HG03139 (cell line): ENCODE measurements around the gene LTC4S.
"Not testable (repeated sequence)": the region's sequence is repeated elsewhere in the genome, so short reads cannot be mapped to it uniquely, and the experiment has no call there.

Source experiments
- ATAC-seq: cut with Tn5 transposase; IDR thresholded peaks from one replicate; pipeline ENCODE4 v1.9.1; 2021; ENCODE audit not compliant: unreplicated experiment

LTC4S gene, protein sequence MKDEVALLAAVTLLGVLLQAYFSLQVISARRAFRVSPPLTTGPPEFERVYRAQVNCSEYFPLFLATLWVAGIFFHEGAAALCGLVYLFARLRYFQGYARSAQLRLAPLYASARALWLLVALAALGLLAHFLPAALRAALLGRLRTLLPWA

DNA sequence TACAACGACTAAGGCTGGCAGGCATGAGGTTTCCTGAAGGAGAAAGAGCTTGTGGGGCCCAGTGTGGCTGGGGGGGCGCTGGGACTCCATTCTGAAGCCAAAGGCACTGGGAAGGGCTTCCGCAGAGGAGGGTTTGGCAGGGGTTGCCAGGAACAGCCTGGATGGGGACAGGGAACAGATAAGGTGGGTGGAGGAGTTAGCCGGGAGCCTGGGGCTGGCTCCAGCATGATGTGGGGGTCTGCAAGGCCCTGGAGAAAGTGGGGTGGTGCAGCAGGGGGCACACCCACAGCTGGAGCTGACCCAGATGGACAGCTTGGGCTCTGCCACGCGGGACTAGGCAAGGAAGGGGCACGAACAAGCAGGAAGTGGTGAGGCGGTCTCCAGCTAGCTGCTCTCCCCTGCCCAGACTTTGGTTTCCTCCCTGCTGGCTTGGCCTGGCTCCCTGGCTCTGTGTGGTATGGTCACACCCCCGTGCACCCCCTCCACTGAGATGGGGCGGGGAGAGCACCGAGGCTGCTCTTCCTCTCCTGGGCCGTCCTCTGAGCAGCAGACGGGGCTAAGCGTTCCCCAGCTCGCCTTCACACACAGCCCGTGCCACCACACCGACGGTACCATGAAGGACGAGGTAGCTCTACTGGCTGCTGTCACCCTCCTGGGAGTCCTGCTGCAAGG is at the start of gene LTC4S:
TSS of gene LTC4S (plus strand) at position 519 of the 672 bp plus-strand sequence. CDS start at position 614, 95 bp downstream.
- no peak for ATAC-seq

GRCh38 chr5:179744106-179744505 is 49.7 kb upstream of the LTC4S start:
- ATAC-seq: not testable (repeated sequence)

GRCh38 chr5:179746872-179747271 is 46.9 kb upstream of the LTC4S start:
- no peak for ATAC-seq

GRCh38 chr5:179747811-179748210 is 46.0 kb upstream of the LTC4S start:
- no peak for ATAC-seq

- no peak for ATAC-seq
These were observed 43.8 kb upstream of the LTC4S start for GRCh38 chr5:179749857-179750508.

- no peak for ATAC-seq
These were observed 39.8 kb upstream of the LTC4S start for GRCh38 chr5:179753971-179754370.

GRCh38 chr5:179755022-179755421 is 38.8 kb upstream of the LTC4S start:
- no peak for ATAC-seq

- no peak for ATAC-seq
These were observed 34.8 kb upstream of the LTC4S start for GRCh38 chr5:179758955-179759354.

DNA sequence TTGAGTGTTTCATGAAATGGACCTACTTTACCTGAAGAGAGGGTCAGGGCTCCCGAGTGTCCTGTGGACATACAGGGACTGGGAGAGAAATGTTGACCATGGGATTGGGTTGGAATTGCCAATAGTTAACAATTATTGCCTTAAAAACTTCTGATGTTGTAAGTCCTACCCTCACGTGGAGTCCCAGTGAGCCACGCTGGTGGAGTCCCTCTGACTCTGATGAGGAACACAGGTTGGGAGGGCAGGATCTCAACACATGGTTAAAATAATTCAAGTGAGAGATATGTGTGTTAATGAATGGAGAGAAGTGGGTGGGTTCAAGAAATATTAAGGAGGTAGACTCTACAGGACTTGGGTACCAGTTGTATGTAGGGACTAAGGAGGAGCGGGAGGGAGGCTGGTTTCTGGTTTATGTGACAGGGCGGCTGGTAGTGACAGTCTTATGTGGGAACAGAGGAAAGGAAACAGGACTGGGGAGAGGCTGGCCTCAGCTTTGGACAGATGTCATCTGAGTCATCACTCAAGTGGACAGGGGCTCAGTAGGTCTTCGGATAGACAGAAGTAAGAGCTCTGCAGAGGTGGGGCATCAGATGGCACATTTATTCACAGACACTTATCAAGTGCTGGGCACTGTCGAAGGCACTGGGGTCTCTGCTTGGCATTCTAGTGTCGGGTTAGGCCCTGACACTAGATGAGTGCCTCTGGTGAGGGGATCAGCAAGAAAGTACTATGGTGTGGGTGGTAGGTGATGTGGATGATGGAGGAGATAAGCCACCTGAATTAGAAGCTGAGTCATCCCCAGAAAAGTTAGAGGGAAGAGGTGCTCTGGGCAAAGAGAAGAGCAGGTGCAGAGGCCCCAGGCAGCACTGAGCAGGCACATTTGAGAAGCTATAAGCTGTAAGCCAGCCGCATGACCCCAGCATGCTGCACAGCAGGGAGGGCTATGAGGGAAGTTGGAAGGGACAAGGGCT is 33.9 kb upstream of the LTC4S start:
- ATAC-seq: no peak

GRCh38 chr5:179762079-179762780 is 31.6 kb upstream of the LTC4S start:
- no peak for ATAC-seq

GRCh38 chr5:179762781-179763176 is 31.0 kb upstream of the LTC4S start:
- ATAC-seq: no peak

DNA sequence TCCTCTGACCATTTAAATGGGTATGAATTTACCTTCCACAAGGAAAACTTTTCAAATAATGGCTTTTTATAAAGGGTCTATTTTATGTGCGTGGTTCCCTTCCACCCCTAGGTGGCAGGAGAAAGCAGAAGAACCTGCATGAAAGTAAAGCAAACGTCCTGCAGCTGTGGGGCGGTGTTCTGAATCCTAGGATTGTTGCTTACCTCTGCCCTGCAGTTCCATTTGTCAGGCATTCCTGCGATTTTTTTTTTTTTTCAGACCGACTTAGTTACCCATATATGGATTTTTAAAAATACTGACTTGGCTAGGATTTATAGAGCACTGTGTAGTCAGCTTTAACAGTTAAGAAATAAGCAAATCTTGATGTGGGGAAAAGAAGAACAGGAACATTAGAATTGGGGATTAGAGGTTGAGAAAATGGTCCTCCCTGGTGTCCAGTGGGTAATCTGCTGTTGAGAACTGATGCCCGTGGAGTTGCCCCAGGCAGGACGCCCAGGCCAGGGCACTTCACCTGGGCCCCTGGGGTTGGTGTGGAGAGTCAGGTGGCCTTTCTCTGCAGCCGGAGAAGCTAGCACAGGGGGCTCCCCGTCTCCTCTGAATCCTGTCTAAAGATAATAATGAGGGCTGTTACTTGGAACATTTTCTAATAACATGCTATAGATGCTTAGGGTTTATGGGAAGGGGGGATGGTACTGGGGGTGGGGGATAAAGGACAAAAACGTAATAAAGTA is 30.4 kb upstream of the LTC4S start:
- no peak for ATAC-seq

DNA sequence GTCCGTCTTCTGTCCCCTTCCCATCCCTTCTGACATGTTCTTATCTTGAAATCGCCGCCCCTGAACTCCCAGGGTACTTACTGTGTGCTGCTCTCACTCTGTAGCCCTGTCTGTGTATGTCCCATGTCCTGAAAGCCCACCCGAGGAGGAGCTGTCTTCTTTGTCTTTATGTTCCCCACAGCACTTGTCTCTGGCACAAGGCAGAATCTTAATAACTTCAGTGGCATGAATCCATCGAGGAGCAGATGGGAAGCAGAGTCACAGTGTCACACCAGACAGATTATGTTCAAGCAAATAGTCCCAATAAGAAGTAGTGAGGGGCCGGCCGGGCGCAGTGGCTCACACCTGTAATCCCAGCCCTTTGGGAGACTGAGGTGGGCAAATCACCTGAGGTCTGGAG is 29.7 kb upstream of the LTC4S start:
- ATAC-seq: no peak

DNA sequence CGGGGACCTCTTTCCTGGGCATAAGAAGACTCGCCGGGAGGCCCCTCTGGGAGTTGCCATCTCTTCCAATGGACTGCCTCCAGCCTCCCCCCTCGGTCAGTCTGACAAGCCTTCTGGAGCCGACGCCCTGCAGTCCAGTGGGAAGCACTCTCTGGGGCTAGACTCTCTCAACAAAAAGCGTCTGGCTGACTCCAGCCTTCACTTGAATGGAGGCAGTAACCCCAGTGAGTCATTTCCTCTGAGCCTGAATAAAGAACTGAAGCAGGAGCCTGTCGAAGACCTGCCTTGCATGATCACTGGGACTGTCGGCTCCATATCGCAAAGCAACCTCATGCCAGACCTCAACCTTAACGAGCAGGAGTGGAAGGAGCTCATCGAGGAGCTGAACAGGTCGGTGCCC is 28.4 kb upstream of the LTC4S start:
- ATAC-seq: no peak

DNA sequence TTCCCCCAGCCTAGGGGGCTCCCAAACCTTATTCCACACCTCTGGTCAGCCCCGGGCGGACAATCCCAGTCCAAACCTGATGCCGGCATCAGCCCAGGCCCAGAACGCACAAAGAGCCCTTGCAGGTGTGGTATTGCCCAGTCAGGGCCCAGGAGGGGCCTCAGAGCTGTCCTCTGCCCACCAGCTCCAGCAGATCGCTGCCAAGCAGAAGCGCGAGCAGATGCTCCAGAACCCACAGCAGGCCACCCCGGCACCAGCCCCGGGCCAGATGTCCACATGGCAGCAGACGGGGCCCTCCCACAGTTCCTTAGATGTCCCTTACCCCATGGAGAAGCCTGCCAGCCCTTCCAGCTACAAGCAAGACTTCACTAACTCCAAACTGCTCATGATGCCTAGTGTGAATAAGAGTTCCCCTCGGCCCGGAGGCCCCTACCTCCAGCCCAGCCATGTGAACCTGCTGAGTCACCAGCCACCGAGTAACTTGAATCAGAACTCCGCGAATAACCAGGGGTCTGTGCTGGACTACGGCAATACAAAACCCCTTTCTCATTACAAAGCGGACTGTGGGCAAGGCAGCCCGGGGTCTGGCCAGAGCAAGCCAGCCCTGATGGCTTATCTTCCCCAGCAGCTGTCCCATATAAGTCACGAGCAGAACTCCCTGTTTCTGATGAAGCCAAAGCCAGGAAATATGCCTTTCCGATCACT is 27.6 kb upstream of the LTC4S start:
- no peak for ATAC-seq

DNA sequence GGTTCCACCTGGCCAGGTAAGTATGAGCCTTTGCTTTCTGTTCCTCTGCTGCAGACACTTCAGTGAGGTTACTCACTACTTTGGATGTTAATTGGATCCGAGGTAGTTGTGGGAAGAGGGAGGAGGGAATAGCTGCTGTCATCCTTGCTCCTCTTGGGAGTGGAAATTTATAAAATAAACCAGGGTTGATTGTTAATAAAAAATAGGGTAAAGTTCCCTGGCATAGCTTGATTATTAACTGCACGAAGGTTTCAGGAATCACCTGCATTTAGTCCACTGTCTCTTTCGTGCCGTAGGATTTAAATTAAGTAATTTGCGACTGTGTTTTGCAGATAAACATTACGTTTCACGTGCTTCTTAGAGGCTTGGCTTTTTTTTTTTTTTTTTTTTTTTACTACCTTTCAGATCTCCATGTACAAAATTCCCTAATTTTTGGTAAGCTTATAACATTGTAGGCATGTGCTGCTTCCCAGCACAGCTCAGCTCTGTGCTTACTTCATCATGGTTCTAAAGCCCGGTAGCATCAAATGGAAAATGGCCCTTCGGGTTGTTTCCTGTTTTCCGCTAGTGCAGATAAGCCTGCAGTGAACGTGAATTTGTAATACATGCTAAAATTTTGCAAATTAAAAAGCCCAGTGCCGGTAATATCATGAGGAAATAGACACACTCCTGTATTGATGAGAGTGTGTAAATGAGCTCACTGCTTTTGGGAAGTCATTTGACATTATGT is 26.9 kb upstream of the LTC4S start:
- no peak for ATAC-seq

DNA sequence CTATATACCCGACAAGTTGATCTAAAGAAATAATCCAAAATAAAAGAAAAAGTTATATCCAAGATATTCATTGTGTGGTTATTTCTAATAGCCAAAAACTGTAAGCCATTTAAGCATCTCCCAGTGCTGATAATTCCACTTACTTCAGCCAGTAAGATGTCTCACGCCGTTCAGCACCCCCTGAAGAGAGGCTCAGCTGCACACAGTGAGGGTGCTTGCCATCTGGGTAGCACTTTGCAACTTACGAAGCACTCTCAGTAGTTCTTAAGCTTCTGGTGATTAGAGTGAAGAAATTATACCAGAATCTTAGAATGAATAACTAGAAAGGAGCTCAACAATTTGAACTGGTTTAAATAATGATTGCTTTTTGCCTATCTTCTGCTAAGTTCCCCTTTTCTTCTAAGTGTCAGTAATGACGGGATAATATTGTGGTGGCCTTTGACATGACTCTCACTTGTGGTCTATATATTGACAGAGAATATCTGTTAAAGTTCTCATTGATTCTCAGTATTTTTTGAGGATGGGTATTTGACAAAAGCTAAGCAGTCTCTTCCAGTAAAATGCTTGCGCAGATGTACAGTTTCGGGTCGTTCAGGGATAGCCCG is 26.2 kb upstream of the LTC4S start:
- ATAC-seq: no peak

- ATAC-seq: no peak
These were observed 25.3 kb upstream of the LTC4S start for GRCh38 chr5:179768326-179769085.
